ENCODE results near the gene TMED9.

GRCh38 chr5:177547736-177548135 lies 44.3 kb upstream of the TMED9 start:
- TF ChIP-seq POLR2A (IDR thresholded peaks at IDR 0.05; ENCODE audit: low read depth, low read length) (no peak), MXI1 (IDR thresholded peaks at IDR 0.05; ENCODE audit: borderline replicate concordance, low read depth, low read length) (no peak), CEBPB (IDR thresholded peaks at IDR 0.05; ENCODE audit: low read depth, low read length) (no peak), RCOR1 (IDR thresholded peaks at IDR 0.05; ENCODE audit: insufficient replicate concordance, low read length) (no peak), SMC3 (IDR thresholded peaks at IDR 0.05; ENCODE audit: low read depth, low read length) (no peak), RFX5 (IDR thresholded peaks at IDR 0.05; ENCODE audit: low read depth, low read length) (no peak), BHLHE40 (IDR thresholded peaks at IDR 0.05; ENCODE audit: low read depth, low read length) (no peak), RAD21 (IDR thresholded peaks at IDR 0.05; ENCODE audit: low read length) (no peak), CHD1 (IDR thresholded peaks at IDR 0.05; ENCODE audit: low read depth, low read length) (no peak), MAFK (IDR thresholded peaks at IDR 0.05; ENCODE audit: low read depth, low read length) (no peak)
- TF ChIP-seq, protein P1, sequence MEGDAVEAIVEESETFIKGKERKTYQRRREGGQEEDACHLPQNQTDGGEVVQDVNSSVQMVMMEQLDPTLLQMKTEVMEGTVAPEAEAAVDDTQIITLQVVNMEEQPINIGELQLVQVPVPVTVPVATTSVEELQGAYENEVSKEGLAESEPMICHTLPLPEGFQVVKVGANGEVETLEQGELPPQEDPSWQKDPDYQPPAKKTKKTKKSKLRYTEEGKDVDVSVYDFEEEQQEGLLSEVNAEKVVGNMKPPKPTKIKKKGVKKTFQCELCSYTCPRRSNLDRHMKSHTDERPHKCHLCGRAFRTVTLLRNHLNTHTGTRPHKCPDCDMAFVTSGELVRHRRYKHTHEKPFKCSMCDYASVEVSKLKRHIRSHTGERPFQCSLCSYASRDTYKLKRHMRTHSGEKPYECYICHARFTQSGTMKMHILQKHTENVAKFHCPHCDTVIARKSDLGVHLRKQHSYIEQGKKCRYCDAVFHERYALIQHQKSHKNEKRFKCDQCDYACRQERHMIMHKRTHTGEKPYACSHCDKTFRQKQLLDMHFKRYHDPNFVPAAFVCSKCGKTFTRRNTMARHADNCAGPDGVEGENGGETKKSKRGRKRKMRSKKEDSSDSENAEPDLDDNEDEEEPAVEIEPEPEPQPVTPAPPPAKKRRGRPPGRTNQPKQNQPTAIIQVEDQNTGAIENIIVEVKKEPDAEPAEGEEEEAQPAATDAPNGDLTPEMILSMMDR (conservative IDR thresholded peaks at IDR 0.05; ENCODE audit: low read depth, low read length), result no peak
- TF ChIP-seq, protein P2, sequence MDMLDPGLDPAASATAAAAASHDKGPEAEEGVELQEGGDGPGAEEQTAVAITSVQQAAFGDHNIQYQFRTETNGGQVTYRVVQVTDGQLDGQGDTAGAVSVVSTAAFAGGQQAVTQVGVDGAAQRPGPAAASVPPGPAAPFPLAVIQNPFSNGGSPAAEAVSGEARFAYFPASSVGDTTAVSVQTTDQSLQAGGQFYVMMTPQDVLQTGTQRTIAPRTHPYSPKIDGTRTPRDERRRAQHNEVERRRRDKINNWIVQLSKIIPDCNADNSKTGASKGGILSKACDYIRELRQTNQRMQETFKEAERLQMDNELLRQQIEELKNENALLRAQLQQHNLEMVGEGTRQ (IDR thresholded peaks at IDR 0.05; ENCODE audit: low read depth, low read length), result no peak
